GM12873 (cell line): ENCODE data around the gene RFX5.

Experiments used
- CTCF ChIP-seq: IDR thresholded peaks from 2 replicates; pipeline ENCODE4 v1.5.1; 2012; ENCODE audit warnings: low read depth, mild to moderate bottlenecking, moderate library complexity, low read length, control low read depth; ENCODE audit not compliant: insufficient read depth; ENCODE audit errors: missing control alignments

The RFX5 gene

GRCh38 chr1:151347523-151348246 is 633 bp upstream of the RFX5 start:
- no peak for TF ChIP-seq CTCF

- no peak for TF ChIP-seq CTCF
Measured at GRCh38 chr1:151346082-151346768, 827 bp downstream of the RFX5 start.

- TF ChIP-seq CTCF: no peak
Measured at GRCh38 chr1:151344291-151344690, 2.8 kb downstream of the RFX5 start.

GRCh38 chr1:151343587-151343986 is 3.5 kb downstream of the RFX5 start:
- TF ChIP-seq CTCF: no peak

- TF ChIP-seq CTCF: no peak
Measured at GRCh38 chr1:151342569-151342968, 4.5 kb downstream of the RFX5 start.

- TF ChIP-seq CTCF: no peak
Measured at GRCh38 chr1:151342021-151342420, 5.0 kb downstream of the RFX5 start.

GRCh38 chr1:151340870-151341754 is 5.9 kb downstream of the RFX5 start:
- TF ChIP-seq CTCF: peak; percentile 66
